ENCODE results near the gene RSPH10B2. TPM values are rescaled to one million over a fixed set of nuclear protein-coding genes. Genes with fewer than 3 reads are reported as not detected.
"Not testable (repeated sequence)": the region's sequence is repeated elsewhere in the genome, so short reads cannot be mapped to it uniquely, and the experiment has no call there.

RSPH10B2 gene
- total RNA-seq (2021; fragmentation: NEBNext Ultra II Directional; extraction: Animal tissue kit (Norgen Biotek cat#: 25700)) (0.35 and 0.52 TPM in 2 replicates), polyA plus RNA-seq (2011; rRNA removed) (0.14 and 0.20 TPM in 2 replicates), polyA minus RNA-seq (2011; rRNA and poly(A)+ RNA removed) (0.27 and 0.50 TPM in 2 replicates)
- polyA plus RNA-seq (2011; cell fraction: cytosol; rRNA removed) = 0.18 TPM
- polyA plus RNA-seq (2011; cell fraction: nucleus; rRNA removed) = not detected
- polyA plus RNA-seq (2012, experiment 1 of 2) = 0.25 to 0.88 TPM in 2 of 4 replicates, not detected in the others
- not detected for polyA plus RNA-seq (2012, experiment 2 of 2)
- 0.12 TPM for polyA plus RNA-seq (2013, experiment 1 of 2)
- 0.18 TPM for polyA plus RNA-seq (2013, experiment 2 of 2)
- polyA minus RNA-seq (2011; cell fraction: cytosol; rRNA and poly(A)+ RNA removed) = 0.44 TPM
- polyA minus RNA-seq (2011; cell fraction: nucleus; rRNA and poly(A)+ RNA removed) = 1.8 TPM
- long read RNA-seq, experiment 1, partial matches to known transcripts = 0 of 1 reads
- long read RNA-seq, experiment 1, other reads (novel, unspliced or antisense) = 1 of 1 reads
- long read RNA-seq, experiment 2 = 0 reads

- WGBS, 2 experiments (ENCODE audit: extremely low coverage in 1 of 2, insufficient coverage in 1 of 2, insufficient read length in 1 of 2, insufficient replicate concordance in 2 of 2, low coverage in 1 of 2, low lambda C conversion rate in 2 of 2, missing lambda C conversion rate in 1 of 2) = 47% methylated on average over 2 of the region's 38 CpGs; no CpG with 5 or more reads in 1 of the 2 experiments
- POLR2A ChIA-PET (ENCODE audit: partially characterized antibody) = not testable (repeated sequence)
- H3K4me2 ChIP-seq (ENCODE audit: insufficient read depth in 1 of 2, low read depth in 2 of 2, low read length in 2 of 2) = peak within 1 kb of the TSS in 1 of 2 experiments; percentile 59; a peak in 2 of 4 replicates
Observed at GRCh38 chr7:6753964-6754363, at the start of gene RSPH10B2. Gene RSPH10B2 (plus strand): TSS chr7:6754103. CDS start chr7:6757678, 3,575 bp downstream.

More at GRCh38 chr7:6753964-6754363, at the start of gene RSPH10B2:
- TF ChIP-seq MAX (IDR thresholded peaks at IDR 0.05) = 0 out of 2 replicates have a peak, but pooled peaks have one; percentile 38
- H3K4ac ChIP-seq (replicated peaks; ENCODE audit: insufficient read length, low read depth, low read length); H4K91ac ChIP-seq (replicated peaks; ENCODE audit: insufficient read length, low read length); H2AK5ac ChIP-seq (ENCODE audit: low read depth, low read length); H3K27me3 ChIP-seq (replicated peaks in 1 of 4; ENCODE audit: control insufficient read depth in 3 of 4, extremely low read depth in 1 of 4, insufficient read depth in 3 of 4, low read length in 3 of 4); H2BK120ac ChIP-seq (replicated peaks; ENCODE audit: low read depth, low read length); H4K5ac ChIP-seq (ENCODE audit: insufficient read length, low read depth, low read length); H3K9me3 ChIP-seq (ENCODE audit: insufficient read depth in 2 of 2, low read depth in 1 of 2, low read length in 1 of 2); H3K4me1 ChIP-seq (replicated peaks in 1 of 4; ENCODE audit: control insufficient read depth in 3 of 4, insufficient read depth in 4 of 4, low read length in 3 of 4); H3K27ac ChIP-seq (ENCODE audit: low read depth, low read length); CTCF ChIA-PET (ENCODE audit: partially characterized antibody); H2BK20ac ChIP-seq (ENCODE audit: low read length); H3K23me2 ChIP-seq (ENCODE audit: low read depth, low read length); H3K23ac ChIP-seq (ENCODE audit: insufficient read length); H3K56ac ChIP-seq (replicated peaks; ENCODE audit: insufficient read length, low read depth, low read length); H3K18ac ChIP-seq (ENCODE audit: extremely low read depth, low read length); H2BK12ac ChIP-seq (ENCODE audit: low read depth, low read length); H2AFZ ChIP-seq (ENCODE audit: low read length); H3K9ac ChIP-seq (replicated peaks in 1 of 4; ENCODE audit: extremely low read depth in 1 of 4, low read depth in 3 of 4, low read length in 3 of 4); H3K36me3 ChIP-seq (ENCODE audit: control insufficient read depth in 2 of 4, insufficient read depth in 4 of 4, low read length in 3 of 4); H3K14ac ChIP-seq (ENCODE audit: insufficient read length); H2BK15ac ChIP-seq (ENCODE audit: low read length); H4K8ac ChIP-seq (ENCODE audit: extremely low read depth, insufficient read depth, low read length); H4K20me1 ChIP-seq (replicated peaks in 1 of 2; ENCODE audit: control insufficient read depth in 1 of 2, insufficient read depth in 2 of 2, low read length in 2 of 2); H3K79me1 ChIP-seq (ENCODE audit: low read depth, low read length); H2BK5ac ChIP-seq (ENCODE audit: low read depth, low read length); H3K79me2 ChIP-seq (ENCODE audit: control insufficient read depth in 1 of 2, insufficient read depth in 2 of 2, low read length in 2 of 2); FAIRE-seq: not testable (repeated sequence)
- peak in 1 of 2 experiments; percentile 70 for DNase-seq (ENCODE audit: low read depth in 1 of 2, low spot score in 2 of 2)
- H3K4me3 ChIP-seq (ENCODE audit: extremely low read depth in 1 of 4, insufficient read depth in 2 of 4, low read depth in 3 of 4, low read length in 4 of 4) = peak within 1 kb of the TSS in 2 of 4 experiments; percentile 25 to 49; a peak in 3 of 8 replicates

Measured in H1 (cell line).